Neutrophil (primary cell): ENCODE results near the gene PRDM10.

ENCODE experiments used
- H3K27ac ChIP-seq: fragments of 200-600 bp; sonication (generic); 2 replicates; pipeline ENCODE4 v1.5.1; 2016; ENCODE audit warnings: mild to moderate bottlenecking, moderate library complexity
- H3K27me3 ChIP-seq: fragments of 200-600 bp; sonication (generic); 2 replicates; pipeline ENCODE4 v1.6.0; 2016; ENCODE audit warnings: mild to moderate bottlenecking
- H3K36me3 ChIP-seq: fragments of 200-600 bp; sonication (generic); 2 replicates; pipeline ENCODE4 v1.5.1; 2017
- H3K4me1 ChIP-seq, 2 experiments: fragments of 200-600 bp in 1 of 2; sonication (generic) in 1 of 2; 1 replicate in 1 of 2; 2 replicates in 1 of 2; pipeline versions ENCODE4 v1.5.1 to v1.6.1; 2013 to 2016; ENCODE audit warnings: low read depth in 1 of 2, low read length in 1 of 2, mild to moderate bottlenecking in 1 of 2, moderate library complexity in 1 of 2; ENCODE audit not compliant: control insufficient read depth in 1 of 2, insufficient read depth in 1 of 2
- H3K4me3 ChIP-seq, 2 experiments: fragments of 200-600 bp in 1 of 2; sonication (generic) in 1 of 2; 1 replicate in 1 of 2; 2 replicates in 1 of 2; pipeline ENCODE4 v1.5.1; 2013 to 2016; ENCODE audit warnings: low read depth in 1 of 2, low read length in 1 of 2, mild to moderate bottlenecking in 1 of 2, moderate library complexity in 1 of 2
- H3K9me3 ChIP-seq: fragments of 200-600 bp; sonication (generic); 2 replicates; pipeline ENCODE4 v1.5.1; 2016
- CTCF ChIP-seq: fragments of 200-600 bp; sonication (generic); IDR thresholded peaks from 2 replicates; pipeline ENCODE4 v1.5.1; 2016; ENCODE audit warnings: antibody characterized with exemption

PRDM10 gene

GRCh38 chr11:130006929-130007328 is 4.3 kb upstream of the PRDM10 start:
- TF ChIP-seq CTCF, result no peak
- Histone ChIP-seq H3K9me3 (no peaks in the 10 kb centered on the region), H3K27ac (no peak overlapping the region), H3K4me1 (peaks cover 16 to 17% of the 10 kb centered on the region in 2 experiments), H3K4me3 (no peak overlapping the region), H3K36me3 (no peaks in the 10 kb centered on the region), H3K27me3 (no peaks in the 10 kb centered on the region)

GRCh38 chr11:130003717-130004001 is 1.0 kb upstream of the PRDM10 start:
- TF ChIP-seq CTCF, result no peak
- H3K27ac ChIP-seq, result peak overlapping the region; percentile 99
- no peaks in the 10 kb centered on the region for H3K27me3 ChIP-seq
- H3K9me3 ChIP-seq, result no peaks in the 10 kb centered on the region
- H3K36me3 ChIP-seq, result no peaks in the 10 kb centered on the region
- peak overlapping the region; percentile 78 to 90 for H3K4me3 ChIP-seq
- H3K4me1 ChIP-seq, result peaks cover 31 to 35% of the 10 kb centered on the region in 2 experiments

- Histone ChIP-seq H3K4me1 (peaks cover 34 to 40% of the 10 kb centered on the region in 2 experiments), H3K9me3 (no peaks in the 10 kb centered on the region), H3K36me3 (no peaks in the 10 kb centered on the region), H3K27me3 (no peaks in the 10 kb centered on the region), H3K4me3 (peak overlapping the region; percentile 78 to 90), H3K27ac (peak overlapping the region; percentile 99)
- TF ChIP-seq CTCF, result no peak
Measured at GRCh38 chr11:130002846-130003716, 446 bp upstream of the PRDM10 start.

- Histone ChIP-seq H3K4me1 (peaks cover 35 to 41% of the 10 kb centered on the region in 2 experiments), H3K9me3 (no peaks in the 10 kb centered on the region), H3K36me3 (no peaks in the 10 kb centered on the region), H3K27me3 (no peaks in the 10 kb centered on the region), H3K27ac (peak overlapping the region; percentile 99), H3K4me3 (peak overlapping the region; percentile 78 to 90)
- TF ChIP-seq CTCF, result no peak
Measured at GRCh38 chr11:130001461-130002351, 929 bp downstream of the PRDM10 start.

GRCh38 chr11:130000552-130001176 is 2.0 kb downstream of the PRDM10 start:
- Histone ChIP-seq H3K27me3 (no peaks in the 10 kb centered on the region), H3K36me3 (no peaks in the 10 kb centered on the region), H3K9me3 (no peaks in the 10 kb centered on the region), H3K4me3 (peak overlapping the region; percentile 78 to 90), H3K4me1 (peaks cover 35 to 41% of the 10 kb centered on the region in 2 experiments), H3K27ac (peak overlapping the region; percentile 99)
- no peak for TF ChIP-seq CTCF
